OCI-LY7 (cell line): ENCODE results near the gene TYW5. TPM values are rescaled to one million over a fixed set of nuclear protein-coding genes. Genes with fewer than 3 reads are reported as not detected.

Experiments used
- BruUV-seq: library from RNA; stranded (reverse); fragments of 400-500 nt; replicated peaks from 2 replicates; lab custom pipeline; 2021; lab: Mats Ljungman, UMichigan
- CTCF ChIA-PET: fragments of 300-600 bp; sonication (Branson Sonifier 250); formaldehyde crosslinking; loops from one replicate; lab custom pipeline; 2022; ENCODE audit warnings: antibody characterized with exemption; ENCODE audit not compliant: unreplicated experiment; lab: Charles Lee
- POLR2A ChIA-PET: fragments of 300-600 bp; sonication (Branson Sonifier 250); formaldehyde crosslinking; loops from one replicate; lab custom pipeline; 2022; ENCODE audit warnings: antibody characterized with exemption; lab: Charles Lee
- DNase-seq: peaks from one replicate; pipeline ENCODE4 v3.0.0-alpha.2; 2015; ENCODE audit warnings: low spot score
- H2AFZ ChIP-seq: fragments of 200-600 bp; sonication (generic), shearing (Covaris generic); 2 replicates; pipeline ENCODE4 v1.6.1; 2014; ENCODE audit warnings: mild to moderate bottlenecking, antibody characterized with exemption, low read length, moderate library complexity
- H3K27ac ChIP-seq: fragments of 200-600 bp; sonication (generic); 2 replicates; pipeline ENCODE4 v1.5.1; 2014; ENCODE audit warnings: mixed run types, low read depth, mild to moderate bottlenecking, moderate library complexity, low read length, inconsistent platforms; ENCODE audit not compliant: poor library complexity, severe bottlenecking
- H3K36me3 ChIP-seq: fragments of 200-600 bp; sonication (generic); 2 replicates; pipeline ENCODE4 v1.6.1; 2014; ENCODE audit warnings: mild to moderate bottlenecking, antibody characterized with exemption, low read length, moderate library complexity, mixed read lengths; ENCODE audit not compliant: insufficient read depth
- H3K4me1 ChIP-seq: fragments of 200-600 bp; sonication (generic); 2 replicates; pipeline ENCODE4 v1.5.1; 2014; ENCODE audit warnings: mild to moderate bottlenecking, low read length; ENCODE audit not compliant: insufficient read depth, poor library complexity, severe bottlenecking
- H3K4me2 ChIP-seq: fragments of 200-600 bp; sonication (generic); 2 replicates; pipeline ENCODE4 v1.6.1; 2014; ENCODE audit warnings: mild to moderate bottlenecking, low read length
- H3K4me3 ChIP-seq: fragments of 200-600 bp; sonication (generic); 2 replicates; pipeline ENCODE4 v1.5.1; 2014; ENCODE audit warnings: mild to moderate bottlenecking, low read depth, low read length; ENCODE audit not compliant: poor library complexity, severe bottlenecking
- H3K79me2 ChIP-seq: fragments of 200-600 bp; sonication (generic); 2 replicates; pipeline ENCODE4 v1.6.1; 2016; ENCODE audit warnings: low read depth, mild to moderate bottlenecking, low read length, moderate library complexity, mixed read lengths; ENCODE audit not compliant: insufficient read depth
- H3K9me2 ChIP-seq: fragments of 200-600 bp; sonication (generic); 2 replicates; pipeline ENCODE4 v1.6.1; 2016; ENCODE audit warnings: mild to moderate bottlenecking, low read length, mixed read lengths; ENCODE audit not compliant: insufficient read depth
- H3K9me3 ChIP-seq: fragments of 200-600 bp; sonication (generic); 2 replicates; pipeline ENCODE4 v1.6.1; 2014; ENCODE audit warnings: mild to moderate bottlenecking, mixed run types, low read length, mixed read lengths
- H4K20me1 ChIP-seq: fragments of 200-600 bp; sonication (generic); 2 replicates; pipeline ENCODE4 v1.6.1; 2014; ENCODE audit warnings: mild to moderate bottlenecking, antibody characterized with exemption, low read length, moderate library complexity, mixed read lengths; ENCODE audit not compliant: insufficient read depth
- EZH2phosphoT487 ChIP-seq: fragments of 200-600 bp; sonication (generic); IDR thresholded peaks from 2 replicates; pipeline ENCODE4 v1.6.1; 2018; ENCODE audit warnings: low read depth, borderline replicate concordance, mild to moderate bottlenecking, mixed run types, antibody characterized with exemption, low read length, moderate library complexity, mixed read lengths
- intact Hi-C: fragments of 100-400 bp; cut with micrococcal nuclease; formaldehyde crosslinking; loops from one replicate; pipeline ENCODE4 v1.10.0; 2022; ENCODE audit not compliant: unreplicated experiment
- total RNA-seq, 2 experiments: library from RNA; depleted of rRNA in 1 of 2; stranded (reverse); fragments of >200 nt in 1 of 2; shearing (Covaris generic) in 1 of 2; gene quantifications; 2 replicates each; pipeline ENCODE4 v1.2.3, GENCODE V29; 2014 to 2022
- TF ChIP-seq, protein P1 (sequence below): fragments of 200-600 bp; sonication (generic); conservative IDR thresholded peaks from 2 replicates; pipeline ENCODE4 v1.5.1; 2014; ENCODE audit warnings: mild to moderate bottlenecking, antibody characterized with exemption, low read length, moderate library complexity, mixed read lengths

Gene TYW5
- total RNA-seq, 2 experiments from 2014 or later, result 7.1 to 8.9 TPM

DNA sequence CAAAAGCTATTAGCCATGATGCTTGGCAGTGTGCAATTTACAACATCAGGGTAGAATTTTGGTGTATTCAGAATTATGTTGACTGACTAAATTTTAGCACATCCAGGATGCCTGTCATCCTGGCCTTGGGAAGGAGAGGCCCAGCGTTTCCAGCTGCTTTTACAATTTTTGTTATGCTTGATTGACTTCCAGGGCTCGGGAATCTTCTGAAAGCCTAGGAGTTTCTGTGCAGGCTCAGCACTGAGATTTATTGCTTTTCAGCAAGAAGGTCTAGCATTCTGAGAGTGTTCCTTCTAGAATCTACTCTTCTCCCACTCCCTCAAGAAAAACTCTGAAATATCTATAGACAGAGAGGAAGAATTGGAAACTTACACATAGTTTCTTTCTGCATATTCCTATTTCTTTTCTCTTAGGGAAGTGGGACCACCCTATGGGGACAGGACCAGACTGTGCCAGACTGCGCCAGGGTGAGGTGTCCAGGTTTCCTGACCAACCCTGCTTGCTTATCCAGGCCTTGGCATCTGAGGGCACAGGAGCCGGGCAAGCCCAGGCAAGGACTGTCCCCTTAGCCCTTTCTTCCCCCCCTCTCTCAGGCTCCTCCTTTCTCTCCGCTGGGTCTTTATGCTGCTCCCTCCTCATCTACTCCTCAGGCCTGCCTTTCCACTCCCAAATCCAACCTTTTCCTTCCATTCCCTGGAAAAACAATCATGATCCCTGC, 27.0 kb upstream of the TYW5 start:
- TF ChIP-seq, protein P1, sequence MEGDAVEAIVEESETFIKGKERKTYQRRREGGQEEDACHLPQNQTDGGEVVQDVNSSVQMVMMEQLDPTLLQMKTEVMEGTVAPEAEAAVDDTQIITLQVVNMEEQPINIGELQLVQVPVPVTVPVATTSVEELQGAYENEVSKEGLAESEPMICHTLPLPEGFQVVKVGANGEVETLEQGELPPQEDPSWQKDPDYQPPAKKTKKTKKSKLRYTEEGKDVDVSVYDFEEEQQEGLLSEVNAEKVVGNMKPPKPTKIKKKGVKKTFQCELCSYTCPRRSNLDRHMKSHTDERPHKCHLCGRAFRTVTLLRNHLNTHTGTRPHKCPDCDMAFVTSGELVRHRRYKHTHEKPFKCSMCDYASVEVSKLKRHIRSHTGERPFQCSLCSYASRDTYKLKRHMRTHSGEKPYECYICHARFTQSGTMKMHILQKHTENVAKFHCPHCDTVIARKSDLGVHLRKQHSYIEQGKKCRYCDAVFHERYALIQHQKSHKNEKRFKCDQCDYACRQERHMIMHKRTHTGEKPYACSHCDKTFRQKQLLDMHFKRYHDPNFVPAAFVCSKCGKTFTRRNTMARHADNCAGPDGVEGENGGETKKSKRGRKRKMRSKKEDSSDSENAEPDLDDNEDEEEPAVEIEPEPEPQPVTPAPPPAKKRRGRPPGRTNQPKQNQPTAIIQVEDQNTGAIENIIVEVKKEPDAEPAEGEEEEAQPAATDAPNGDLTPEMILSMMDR, result no peak
- TF ChIP-seq EZH2phosphoT487, result no peak
- ChIA-PET CTCF (no interaction called here), POLR2A (no interaction called here)
- Histone ChIP-seq H4K20me1 (no peaks in the 10 kb centered on the region), H2AFZ (no peak overlapping the region), H3K79me2 (no peaks in the 10 kb centered on the region), H3K9me3 (peaks cover 6% of the 10 kb centered on the region; the same call in 1 of the 2 replicates), H3K4me3 (no peak overlapping the region), H3K9me2 (no peaks in the 10 kb centered on the region), H3K4me2 (no peak overlapping the region), H3K27ac (no peak overlapping the region), H3K36me3 (no peaks in the 10 kb centered on the region), H3K4me1 (peaks cover 7% of the 10 kb centered on the region)
- intact Hi-C loops, result no loop called here
- BruUV-seq, result no TSS peak
- no peak for DNase-seq

DNA sequence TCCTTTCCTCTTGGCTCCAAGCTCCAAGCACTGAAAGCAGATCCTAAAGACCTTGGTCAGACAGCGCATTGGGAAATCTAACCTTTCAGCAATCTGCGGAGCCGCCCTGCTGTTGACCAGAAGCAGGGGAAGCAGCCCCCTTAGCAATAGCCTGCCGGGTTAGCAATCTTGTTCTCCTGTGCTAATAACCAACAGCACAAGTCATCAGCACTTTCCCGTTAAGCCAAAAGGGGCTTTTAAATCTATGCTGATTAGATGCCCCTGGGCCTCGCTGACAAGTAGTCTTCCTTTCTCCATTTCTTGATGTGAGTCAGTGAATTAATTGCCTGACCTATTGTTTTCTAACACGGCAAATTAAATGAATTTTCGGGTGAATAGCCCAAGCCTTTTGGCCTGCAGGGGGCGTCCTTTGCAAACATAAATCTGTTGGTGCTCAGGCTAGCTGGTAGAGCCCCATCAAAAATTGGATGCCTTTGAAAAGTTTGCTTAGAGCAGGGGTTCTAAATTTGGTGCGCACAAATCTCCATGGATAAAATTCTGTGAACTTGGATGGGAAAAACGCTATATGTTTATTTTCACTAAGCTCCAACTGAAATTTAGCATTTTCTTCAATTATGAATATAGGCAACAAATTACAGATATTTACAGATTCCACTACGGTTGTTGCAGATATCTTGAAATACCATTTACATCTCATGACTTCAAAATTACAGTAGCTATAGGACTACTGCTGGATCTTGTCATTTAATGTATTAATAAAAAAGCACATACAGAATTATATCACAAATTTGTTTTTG, 24.7 kb upstream of the TYW5 start:
- H3K9me2 ChIP-seq, result no peaks in the 10 kb centered on the region
- intact Hi-C loops, result loop anchor here (1.0 to 10.0 kb wide), 3 partner anchors 501 to 723 kb away; no protein-coding TSS in a partner anchor
- no peaks in the 10 kb centered on the region for H3K4me1 ChIP-seq
- H3K4me3 ChIP-seq, result no peak overlapping the region
- peak; percentile 73 for DNase-seq
- ChIA-PET POLR2A (no interaction called here), CTCF (no interaction called here)
- 0 out of 2 replicates have a peak overlapping the region, but pooled peaks have one; percentile 22 for H2AFZ ChIP-seq
- H3K9me3 ChIP-seq, result no peaks in the 10 kb centered on the region
- H3K79me2 ChIP-seq, result no peaks in the 10 kb centered on the region
- H3K27ac ChIP-seq, result no peak overlapping the region
- no peak overlapping the region for H3K4me2 ChIP-seq
- H3K36me3 ChIP-seq, result no peaks in the 10 kb centered on the region
- no peak for TF ChIP-seq EZH2phosphoT487
- TF ChIP-seq, protein P1, result peak; percentile 95
- no peaks in the 10 kb centered on the region for H4K20me1 ChIP-seq
- BruUV-seq, result no TSS peak
